Peyer's patch (tissue), 4 donors: ENCODE data around the gene NRXN3.

Experiments
- POLR2A ChIP-seq, 2 donors: fragments of 450-650 bp; IDR thresholded peaks; one replicate each; pipeline ENCODE4 v1.5.1; 2017; ENCODE audit warnings: antibody characterized with exemption in 2 of 2, mild to moderate bottlenecking in 2 of 2, moderate library complexity in 2 of 2
- TF ChIP-seq, protein P1 (sequence below), 6 experiments: fragments of 450-650 bp in 4 of 6; fragments of 200-600 bp in 2 of 6; sonication (generic) in 1 of 6; IDR thresholded peaks; one replicate each; pipeline ENCODE4 v1.5.1; 2017 to 2019; ENCODE audit warnings: antibody characterized with exemption in 6 of 6, mild to moderate bottlenecking in 3 of 6, moderate library complexity in 1 of 6

DNA sequence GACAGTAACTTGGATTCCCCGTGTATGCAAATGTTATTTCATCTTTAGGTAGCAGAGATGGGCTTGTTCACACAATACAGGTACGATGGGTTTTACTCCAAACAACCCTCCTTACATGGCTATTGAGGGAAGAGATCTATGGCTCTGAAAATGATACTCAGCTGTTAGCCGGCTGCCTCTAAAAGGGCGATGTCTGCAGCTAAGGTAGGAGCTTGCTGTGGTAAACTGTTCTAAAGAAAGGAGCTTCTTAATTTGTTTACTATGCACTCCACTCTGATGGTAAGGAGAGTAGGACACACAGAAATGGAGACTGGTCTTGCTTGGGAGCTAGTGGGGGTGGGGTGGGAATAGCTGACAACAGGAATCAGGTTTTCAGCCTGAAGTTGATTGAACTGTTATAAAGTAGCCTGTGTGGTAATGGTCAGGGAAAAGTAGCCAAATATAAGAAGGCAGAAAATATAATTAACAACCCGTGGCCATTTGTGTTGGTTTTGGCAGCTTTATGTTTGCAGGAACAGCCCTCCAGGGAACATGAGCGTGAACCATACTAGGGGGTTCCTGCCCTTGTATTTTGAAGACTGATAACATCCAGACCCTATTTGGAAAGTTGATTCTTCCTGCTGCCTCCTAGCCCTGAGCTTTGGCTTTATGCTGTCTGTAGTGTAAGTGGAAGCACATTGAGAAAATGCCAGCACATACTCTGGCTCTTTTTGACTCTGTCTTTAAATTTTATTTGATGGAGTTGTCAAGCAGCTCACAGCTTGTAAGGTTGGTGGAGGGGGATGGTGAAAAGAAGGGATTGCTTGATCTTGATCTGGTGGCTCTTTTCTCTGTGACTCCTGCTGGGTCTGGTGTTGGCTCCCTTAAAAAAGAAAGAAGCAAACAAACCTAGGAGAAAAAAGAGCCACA is 1111.3 kb downstream of the NRXN3 start:
- no peak for TF ChIP-seq POLR2A (IDR thresholded peaks at IDR 0.05)
- TF ChIP-seq, protein P1, sequence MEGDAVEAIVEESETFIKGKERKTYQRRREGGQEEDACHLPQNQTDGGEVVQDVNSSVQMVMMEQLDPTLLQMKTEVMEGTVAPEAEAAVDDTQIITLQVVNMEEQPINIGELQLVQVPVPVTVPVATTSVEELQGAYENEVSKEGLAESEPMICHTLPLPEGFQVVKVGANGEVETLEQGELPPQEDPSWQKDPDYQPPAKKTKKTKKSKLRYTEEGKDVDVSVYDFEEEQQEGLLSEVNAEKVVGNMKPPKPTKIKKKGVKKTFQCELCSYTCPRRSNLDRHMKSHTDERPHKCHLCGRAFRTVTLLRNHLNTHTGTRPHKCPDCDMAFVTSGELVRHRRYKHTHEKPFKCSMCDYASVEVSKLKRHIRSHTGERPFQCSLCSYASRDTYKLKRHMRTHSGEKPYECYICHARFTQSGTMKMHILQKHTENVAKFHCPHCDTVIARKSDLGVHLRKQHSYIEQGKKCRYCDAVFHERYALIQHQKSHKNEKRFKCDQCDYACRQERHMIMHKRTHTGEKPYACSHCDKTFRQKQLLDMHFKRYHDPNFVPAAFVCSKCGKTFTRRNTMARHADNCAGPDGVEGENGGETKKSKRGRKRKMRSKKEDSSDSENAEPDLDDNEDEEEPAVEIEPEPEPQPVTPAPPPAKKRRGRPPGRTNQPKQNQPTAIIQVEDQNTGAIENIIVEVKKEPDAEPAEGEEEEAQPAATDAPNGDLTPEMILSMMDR (IDR thresholded peaks at IDR 0.05) = no peak
